Astrocyte (in vitro differentiated cells and primary cell): ENCODE data around the gene KCNJ1. TPM values are rescaled to one million over a fixed set of nuclear protein-coding genes. Genes with fewer than 3 reads are reported as not detected.

ENCODE experiments used
- DNase-seq: peaks from one replicate; pipeline ENCODE4 v3.0.0-alpha.2; 2010; ENCODE audit warnings: low read depth
- FAIRE-seq: peaks from 2 replicates; lab custom pipeline; 2011; peaks lifted over from hg19 to GRCh38; lab: Jason Lieb, UNC
- H2AFZ ChIP-seq: 2 replicates; pipeline ENCODE4 v1.6.0; 2012; ENCODE audit warnings: low read depth, low read length, inconsistent platforms
- H3K27ac ChIP-seq: 2 replicates; pipeline ENCODE4 v1.5.1; 2011; ENCODE audit warnings: low read depth, low read length, inconsistent platforms
- H3K27me3 ChIP-seq: 2 replicates; pipeline ENCODE4 v1.6.0; 2011; ENCODE audit warnings: low read length, inconsistent platforms; ENCODE audit not compliant: insufficient read depth
- H3K36me3 ChIP-seq: 2 replicates; pipeline ENCODE4 v1.5.1; 2011; ENCODE audit warnings: low read length, inconsistent platforms; ENCODE audit not compliant: insufficient read depth
- H3K4me1 ChIP-seq: 2 replicates; pipeline ENCODE4 v1.5.1; 2011; ENCODE audit warnings: low read length, inconsistent platforms; ENCODE audit not compliant: insufficient read depth
- H3K4me2 ChIP-seq: 2 replicates; pipeline ENCODE4 v1.6.0; 2012; ENCODE audit warnings: low read length, inconsistent platforms
- H3K4me3 ChIP-seq: 2 replicates; pipeline ENCODE4 v1.5.1; 2011; ENCODE audit warnings: low read depth, mild to moderate bottlenecking, low read length, inconsistent platforms; ENCODE audit not compliant: insufficient read depth
- H3K79me2 ChIP-seq: 2 replicates; pipeline ENCODE4 v1.6.0; 2012; ENCODE audit warnings: mild to moderate bottlenecking, low read length, inconsistent platforms; ENCODE audit not compliant: insufficient read depth
- H3K9ac ChIP-seq: 2 replicates; pipeline ENCODE4 v1.6.0; 2012; ENCODE audit warnings: mild to moderate bottlenecking, low read length, inconsistent platforms
- H3K9me3 ChIP-seq: 2 replicates; pipeline ENCODE4 v1.5.1; 2012; ENCODE audit warnings: low read depth, mild to moderate bottlenecking, low read length, inconsistent platforms; ENCODE audit not compliant: insufficient read depth
- H4K20me1 ChIP-seq: 2 replicates; pipeline ENCODE4 v1.6.0; 2012; ENCODE audit warnings: low read length, inconsistent platforms; ENCODE audit not compliant: insufficient read depth
- H3K27ac Mint-ChIP-seq: one replicate; pipeline ENCODE4 v1.8.0; 2021; ENCODE audit warnings: mild to moderate bottlenecking, mixed read lengths; ENCODE audit not compliant: unreplicated experiment
- H3K27me3 Mint-ChIP-seq: one replicate; pipeline ENCODE4 v1.8.0; 2021; ENCODE audit warnings: low read depth, mixed read lengths; ENCODE audit not compliant: unreplicated experiment
- H3K36me3 Mint-ChIP-seq: one replicate; pipeline ENCODE4 v1.8.0; 2021; ENCODE audit warnings: low read depth, mixed read lengths; ENCODE audit not compliant: unreplicated experiment
- H3K4me1 Mint-ChIP-seq: one replicate; pipeline ENCODE4 v1.8.0; 2021; ENCODE audit warnings: low read depth, mixed read lengths; ENCODE audit not compliant: unreplicated experiment
- H3K4me3 Mint-ChIP-seq: one replicate; pipeline ENCODE4 v1.8.0; 2021; ENCODE audit warnings: mild to moderate bottlenecking, moderate library complexity, mixed read lengths; ENCODE audit not compliant: unreplicated experiment
- H3K9me3 Mint-ChIP-seq: one replicate; pipeline ENCODE4 v1.8.0; 2021; ENCODE audit warnings: mild to moderate bottlenecking, mixed read lengths; ENCODE audit not compliant: unreplicated experiment
- EZH2 ChIP-seq: IDR thresholded peaks from 2 replicates; pipeline ENCODE4 v1.6.1; 2012; ENCODE audit warnings: mild to moderate bottlenecking, low read length, inconsistent platforms; ENCODE audit not compliant: insufficient read depth
- total RNA-seq: library from RNA; stranded (reverse); gene quantifications from 2 replicates; pipeline ENCODE4 v1.2.1, GENCODE V29; 2021
- TF ChIP-seq, protein P1 (sequence below): IDR thresholded peaks from 2 replicates; pipeline ENCODE4 v1.5.1; 2011; ENCODE audit warnings: low read depth, mild to moderate bottlenecking, inconsistent platforms, low read length, moderate library complexity; ENCODE audit not compliant: insufficient read depth

The KCNJ1 gene
- total RNA-seq, 1 donor from 2014 or later: not detected

DNA sequence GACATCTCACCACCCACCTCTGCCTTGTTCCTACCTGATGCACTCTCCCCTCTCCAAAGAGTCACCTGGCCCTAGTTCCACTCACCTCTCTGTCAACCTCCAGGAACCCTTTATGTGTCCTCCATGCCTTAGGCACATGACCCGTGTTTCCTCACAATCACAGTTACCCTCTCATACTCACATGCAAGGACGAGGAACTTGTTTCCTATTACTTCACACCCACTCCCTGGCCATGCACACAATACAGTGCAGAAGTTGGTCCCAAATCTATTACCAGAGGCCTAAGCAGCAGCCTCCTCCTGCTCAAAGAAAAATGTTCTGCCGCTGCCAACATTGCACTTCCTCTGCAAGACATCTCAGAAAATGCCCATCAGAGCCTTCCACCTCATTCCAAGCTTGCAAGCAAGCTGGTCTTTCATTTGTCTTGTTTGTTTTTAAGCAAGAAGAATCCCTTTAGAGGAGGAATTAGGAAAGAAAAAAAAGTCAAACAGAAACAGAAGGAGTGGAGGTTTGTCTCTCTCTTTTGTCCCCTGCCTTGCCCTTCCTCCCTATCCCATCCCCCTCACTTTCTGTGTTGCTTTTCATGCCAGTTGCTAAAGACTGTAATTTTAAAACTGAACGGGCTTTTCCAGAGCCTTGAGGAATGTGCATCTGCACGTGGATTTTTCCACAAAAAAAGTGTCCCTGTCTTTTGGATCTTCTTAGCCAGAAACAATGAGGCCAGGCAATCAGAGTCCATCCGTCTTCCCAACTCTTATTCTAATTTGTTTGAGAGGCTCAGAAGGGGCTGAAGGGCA, 63.4 kb downstream of the KCNJ1 start:
- peaks cover 28% of the 10 kb centered on the region for H3K4me1 ChIP-seq
- no peak overlapping the region for H3K4me3 ChIP-seq
- H3K79me2 ChIP-seq: no peaks in the 10 kb centered on the region
- Mint-ChIP-seq H3K27ac (peak overlapping the region; percentile 75), H3K36me3 (peaks cover 8% of the 10 kb centered on the region), H3K4me1 (peaks cover 46% of the 10 kb centered on the region), H3K9me3 (no peaks in the 10 kb centered on the region), H3K27me3 (no peaks in the 10 kb centered on the region), H3K4me3 (peak overlapping the region; percentile 23)
- no peak overlapping the region for H2AFZ ChIP-seq
- FAIRE-seq: no peak
- no peaks in the 10 kb centered on the region for H4K20me1 ChIP-seq
- H3K4me2 ChIP-seq: no peak overlapping the region
- no peak for DNase-seq
- H3K27ac ChIP-seq: no peak overlapping the region
- H3K36me3 ChIP-seq: no peaks in the 10 kb centered on the region
- H3K27me3 ChIP-seq: no peaks in the 10 kb centered on the region
- H3K9me3 ChIP-seq: no peaks in the 10 kb centered on the region
- no peak overlapping the region for H3K9ac ChIP-seq
- TF ChIP-seq, protein P1, sequence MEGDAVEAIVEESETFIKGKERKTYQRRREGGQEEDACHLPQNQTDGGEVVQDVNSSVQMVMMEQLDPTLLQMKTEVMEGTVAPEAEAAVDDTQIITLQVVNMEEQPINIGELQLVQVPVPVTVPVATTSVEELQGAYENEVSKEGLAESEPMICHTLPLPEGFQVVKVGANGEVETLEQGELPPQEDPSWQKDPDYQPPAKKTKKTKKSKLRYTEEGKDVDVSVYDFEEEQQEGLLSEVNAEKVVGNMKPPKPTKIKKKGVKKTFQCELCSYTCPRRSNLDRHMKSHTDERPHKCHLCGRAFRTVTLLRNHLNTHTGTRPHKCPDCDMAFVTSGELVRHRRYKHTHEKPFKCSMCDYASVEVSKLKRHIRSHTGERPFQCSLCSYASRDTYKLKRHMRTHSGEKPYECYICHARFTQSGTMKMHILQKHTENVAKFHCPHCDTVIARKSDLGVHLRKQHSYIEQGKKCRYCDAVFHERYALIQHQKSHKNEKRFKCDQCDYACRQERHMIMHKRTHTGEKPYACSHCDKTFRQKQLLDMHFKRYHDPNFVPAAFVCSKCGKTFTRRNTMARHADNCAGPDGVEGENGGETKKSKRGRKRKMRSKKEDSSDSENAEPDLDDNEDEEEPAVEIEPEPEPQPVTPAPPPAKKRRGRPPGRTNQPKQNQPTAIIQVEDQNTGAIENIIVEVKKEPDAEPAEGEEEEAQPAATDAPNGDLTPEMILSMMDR: no peak
- TF ChIP-seq EZH2: no peak

DNA sequence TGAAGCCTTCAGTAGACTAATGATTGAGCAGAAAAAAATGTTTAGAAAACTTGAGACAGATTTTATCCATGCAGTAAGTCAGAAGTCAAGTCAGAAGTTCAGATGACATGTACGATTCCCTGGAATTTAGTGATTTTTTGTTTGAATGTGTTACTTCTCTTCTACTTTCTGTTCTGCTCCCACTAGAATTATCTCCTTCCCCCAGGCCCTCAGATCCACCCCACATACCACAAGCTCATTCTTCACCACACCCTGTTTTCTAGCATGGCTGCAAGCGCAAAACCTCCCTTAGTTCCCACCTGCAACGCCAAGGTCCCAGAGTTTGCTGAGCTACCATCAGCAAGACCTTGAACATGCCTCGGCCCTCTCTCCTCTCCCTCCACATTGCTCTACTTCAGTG, 64.1 kb downstream of the KCNJ1 start:
- H3K27ac ChIP-seq: no peak overlapping the region
- peaks cover 8% of the 10 kb centered on the region for H3K36me3 Mint-ChIP-seq
- no peak overlapping the region for H3K4me3 Mint-ChIP-seq
- H3K36me3 ChIP-seq: no peaks in the 10 kb centered on the region
- FAIRE-seq: no peak
- no peaks in the 10 kb centered on the region for H3K9me3 ChIP-seq
- H3K9ac ChIP-seq: no peak overlapping the region
- no peaks in the 10 kb centered on the region for H4K20me1 ChIP-seq
- H3K4me1 Mint-ChIP-seq: peaks cover 46% of the 10 kb centered on the region
- TF ChIP-seq EZH2: no peak
- TF ChIP-seq, protein P1: no peak
- no peaks in the 10 kb centered on the region for H3K27me3 Mint-ChIP-seq
- H3K79me2 ChIP-seq: no peaks in the 10 kb centered on the region
- DNase-seq: no peak
- H2AFZ ChIP-seq: no peak overlapping the region
- H3K4me3 ChIP-seq: no peak overlapping the region
- peaks cover 28% of the 10 kb centered on the region for H3K4me1 ChIP-seq
- H3K9me3 Mint-ChIP-seq: no peaks in the 10 kb centered on the region
- no peak overlapping the region for H3K4me2 ChIP-seq
- H3K27me3 ChIP-seq: no peaks in the 10 kb centered on the region
- no peak overlapping the region for H3K27ac Mint-ChIP-seq
